ENCODE measurements around the gene GATA5. TPM values are rescaled to one million over a fixed set of nuclear protein-coding genes. Genes with fewer than 3 reads are reported as not detected.

The GATA5 gene
- polyA plus RNA-seq, 1 of the 3 experiments (the other 2 are of a cell fraction), result not detected

DNA sequence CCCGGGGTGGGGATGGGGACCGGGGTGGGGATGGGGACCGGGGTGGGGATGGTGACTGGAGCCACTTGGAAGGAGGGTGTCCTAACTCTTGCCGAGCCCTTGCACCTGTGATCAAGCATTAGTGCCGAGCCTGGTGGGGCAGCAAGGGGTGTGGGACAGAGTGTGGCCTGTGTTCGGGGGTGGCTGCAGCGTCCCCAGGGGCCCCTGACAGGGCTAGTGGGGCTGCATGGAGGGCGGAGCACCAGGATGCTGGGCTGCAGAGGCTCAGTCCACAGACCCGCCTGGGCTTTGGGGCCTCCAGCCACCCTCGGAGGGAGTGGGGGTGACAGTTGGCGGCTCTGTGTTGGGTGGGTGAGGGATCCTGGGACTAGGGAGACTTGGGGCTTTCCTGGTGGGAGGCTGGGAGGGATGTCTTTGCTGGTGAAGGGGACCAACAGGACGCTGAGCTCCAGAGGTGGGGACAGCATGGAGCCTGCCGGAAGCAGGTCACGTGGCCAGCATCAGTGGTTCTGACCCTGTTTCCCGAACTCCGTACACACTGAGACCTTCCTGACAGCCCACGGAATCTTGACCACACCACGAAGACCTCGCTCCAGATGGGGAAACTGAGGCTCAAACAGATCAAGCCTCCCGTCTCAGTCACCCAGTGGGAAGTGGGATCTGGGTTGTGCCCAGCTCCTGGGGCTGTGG, 53.0 kb downstream of the GATA5 start (continued):
- TF ChIP-seq, protein P1, sequence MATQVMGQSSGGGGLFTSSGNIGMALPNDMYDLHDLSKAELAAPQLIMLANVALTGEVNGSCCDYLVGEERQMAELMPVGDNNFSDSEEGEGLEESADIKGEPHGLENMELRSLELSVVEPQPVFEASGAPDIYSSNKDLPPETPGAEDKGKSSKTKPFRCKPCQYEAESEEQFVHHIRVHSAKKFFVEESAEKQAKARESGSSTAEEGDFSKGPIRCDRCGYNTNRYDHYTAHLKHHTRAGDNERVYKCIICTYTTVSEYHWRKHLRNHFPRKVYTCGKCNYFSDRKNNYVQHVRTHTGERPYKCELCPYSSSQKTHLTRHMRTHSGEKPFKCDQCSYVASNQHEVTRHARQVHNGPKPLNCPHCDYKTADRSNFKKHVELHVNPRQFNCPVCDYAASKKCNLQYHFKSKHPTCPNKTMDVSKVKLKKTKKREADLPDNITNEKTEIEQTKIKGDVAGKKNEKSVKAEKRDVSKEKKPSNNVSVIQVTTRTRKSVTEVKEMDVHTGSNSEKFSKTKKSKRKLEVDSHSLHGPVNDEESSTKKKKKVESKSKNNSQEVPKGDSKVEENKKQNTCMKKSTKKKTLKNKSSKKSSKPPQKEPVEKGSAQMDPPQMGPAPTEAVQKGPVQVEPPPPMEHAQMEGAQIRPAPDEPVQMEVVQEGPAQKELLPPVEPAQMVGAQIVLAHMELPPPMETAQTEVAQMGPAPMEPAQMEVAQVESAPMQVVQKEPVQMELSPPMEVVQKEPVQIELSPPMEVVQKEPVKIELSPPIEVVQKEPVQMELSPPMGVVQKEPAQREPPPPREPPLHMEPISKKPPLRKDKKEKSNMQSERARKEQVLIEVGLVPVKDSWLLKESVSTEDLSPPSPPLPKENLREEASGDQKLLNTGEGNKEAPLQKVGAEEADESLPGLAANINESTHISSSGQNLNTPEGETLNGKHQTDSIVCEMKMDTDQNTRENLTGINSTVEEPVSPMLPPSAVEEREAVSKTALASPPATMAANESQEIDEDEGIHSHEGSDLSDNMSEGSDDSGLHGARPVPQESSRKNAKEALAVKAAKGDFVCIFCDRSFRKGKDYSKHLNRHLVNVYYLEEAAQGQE (IDR thresholded peaks at IDR 0.05; ENCODE audit: low read depth, low read length), result no peak
- TF ChIP-seq FOXM1 (IDR thresholded peaks at IDR 0.05; ENCODE audit: low read depth), result no peak

DNA sequence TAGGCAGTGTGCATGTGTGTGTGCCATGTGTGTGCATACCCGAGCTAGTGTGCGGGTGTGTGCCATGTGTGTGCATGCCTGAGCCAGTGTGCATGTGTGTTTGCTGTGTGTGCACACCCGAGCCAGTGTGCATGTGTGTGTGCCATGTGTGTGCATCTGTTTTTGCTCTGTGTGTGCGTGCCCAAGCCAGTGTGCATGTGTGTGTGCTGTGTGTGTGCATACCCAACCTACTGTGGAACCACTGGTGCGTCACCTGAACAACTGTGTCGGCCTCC, 54.1 kb downstream of the GATA5 start:
- no peaks in the 10 kb centered on the region for H3K79me2 ChIP-seq (ENCODE audit: insufficient read depth)
- no peak overlapping the region for H2AFZ ChIP-seq (ENCODE audit: low read depth)
- WGBS (ENCODE audit: low lambda C conversion rate), result 46% methylated on average over 4 of the region's 6 CpGs
- ChIA-PET CTCF (no interaction called here), POLR2A (no interaction called here)
- no peak for DNase-seq
- no peaks in the 10 kb centered on the region for H3K9me2 ChIP-seq
- no peak overlapping the region for H3K4me3 ChIP-seq (ENCODE audit: low read depth in 2 of 2, low read length in 1 of 2)
- no peaks in the 10 kb centered on the region for H4K20me1 ChIP-seq (ENCODE audit: insufficient read depth)
- H3K9ac ChIP-seq, result no peak overlapping the region
- H3K9me3 ChIP-seq, result no peaks in the 10 kb centered on the region
- no peaks in the 10 kb centered on the region for H3F3A ChIP-seq (replicated peaks; ENCODE audit: insufficient read depth)
- H3K4me1 ChIP-seq (ENCODE audit: control insufficient read depth in 1 of 2, insufficient read depth in 2 of 2, low read depth in 1 of 2, low read length in 1 of 2), result no peaks in the 10 kb centered on the region
- H3K4me2 ChIP-seq, result no peak overlapping the region
- H3K27me3 ChIP-seq (ENCODE audit: insufficient read depth), result no peaks in the 10 kb centered on the region
- no peak for TF ChIP-seq ZBTB33 (IDR thresholded peaks at IDR 0.05; ENCODE audit: borderline replicate concordance, low read depth)
- TF ChIP-seq, protein P1 (IDR thresholded peaks at IDR 0.05; ENCODE audit: low read depth, low read length), result no peak
- TF ChIP-seq RAD21 (IDR thresholded peaks at IDR 0.05; ENCODE audit: low read length), result no peak
- no peak for TF ChIP-seq FOSL2 (IDR thresholded peaks at IDR 0.05; ENCODE audit: borderline replicate concordance, low read depth)
- no peak for TF ChIP-seq GABPA (IDR thresholded peaks at IDR 0.05; ENCODE audit: low read depth)
- TF ChIP-seq EP300 (IDR thresholded peaks at IDR 0.05; ENCODE audit: borderline replicate concordance in 1 of 2, low read depth in 1 of 2, low read length in 1 of 2), result no peak
- no peak for TF ChIP-seq SMC3 (IDR thresholded peaks at IDR 0.05; ENCODE audit: low read depth, low read length)
- no peak for TF ChIP-seq YY1 (IDR thresholded peaks at IDR 0.05; ENCODE audit: low read depth)
- TF ChIP-seq, protein P2, sequence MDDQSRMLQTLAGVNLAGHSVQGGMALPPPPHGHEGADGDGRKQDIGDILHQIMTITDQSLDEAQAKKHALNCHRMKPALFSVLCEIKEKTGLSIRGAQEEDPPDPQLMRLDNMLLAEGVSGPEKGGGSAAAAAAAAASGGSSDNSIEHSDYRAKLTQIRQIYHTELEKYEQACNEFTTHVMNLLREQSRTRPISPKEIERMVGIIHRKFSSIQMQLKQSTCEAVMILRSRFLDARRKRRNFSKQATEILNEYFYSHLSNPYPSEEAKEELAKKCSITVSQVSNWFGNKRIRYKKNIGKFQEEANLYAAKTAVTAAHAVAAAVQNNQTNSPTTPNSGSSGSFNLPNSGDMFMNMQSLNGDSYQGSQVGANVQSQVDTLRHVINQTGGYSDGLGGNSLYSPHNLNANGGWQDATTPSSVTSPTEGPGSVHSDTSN (IDR thresholded peaks at IDR 0.05), result no peak
- no peak for TF ChIP-seq RXRA (IDR thresholded peaks at IDR 0.05; ENCODE audit: borderline replicate concordance, low read depth)
- H3K36me3 ChIP-seq (replicated peaks in 1 of 2; ENCODE audit: control insufficient read depth in 1 of 2, insufficient read depth in 2 of 2, low read length in 1 of 2), result no peaks in the 10 kb centered on the region
- no peak overlapping the region for H3K27ac ChIP-seq (ENCODE audit: low read depth in 2 of 2, low read length in 1 of 2)
